ENCODE measurements around the gene MEGF11.

- TF ChIP-seq CTCF (IDR thresholded peaks at IDR 0.05), result no peak
- no peak for TF ChIP-seq POLR2A (IDR thresholded peaks at IDR 0.05; ENCODE audit: low read depth)
Measured at GRCh38 chr15:66025015-66025452, 228.5 kb downstream of the MEGF11 start.
